ENCODE measurements around the gene MUSTN1.

The MUSTN1 gene

DNA sequence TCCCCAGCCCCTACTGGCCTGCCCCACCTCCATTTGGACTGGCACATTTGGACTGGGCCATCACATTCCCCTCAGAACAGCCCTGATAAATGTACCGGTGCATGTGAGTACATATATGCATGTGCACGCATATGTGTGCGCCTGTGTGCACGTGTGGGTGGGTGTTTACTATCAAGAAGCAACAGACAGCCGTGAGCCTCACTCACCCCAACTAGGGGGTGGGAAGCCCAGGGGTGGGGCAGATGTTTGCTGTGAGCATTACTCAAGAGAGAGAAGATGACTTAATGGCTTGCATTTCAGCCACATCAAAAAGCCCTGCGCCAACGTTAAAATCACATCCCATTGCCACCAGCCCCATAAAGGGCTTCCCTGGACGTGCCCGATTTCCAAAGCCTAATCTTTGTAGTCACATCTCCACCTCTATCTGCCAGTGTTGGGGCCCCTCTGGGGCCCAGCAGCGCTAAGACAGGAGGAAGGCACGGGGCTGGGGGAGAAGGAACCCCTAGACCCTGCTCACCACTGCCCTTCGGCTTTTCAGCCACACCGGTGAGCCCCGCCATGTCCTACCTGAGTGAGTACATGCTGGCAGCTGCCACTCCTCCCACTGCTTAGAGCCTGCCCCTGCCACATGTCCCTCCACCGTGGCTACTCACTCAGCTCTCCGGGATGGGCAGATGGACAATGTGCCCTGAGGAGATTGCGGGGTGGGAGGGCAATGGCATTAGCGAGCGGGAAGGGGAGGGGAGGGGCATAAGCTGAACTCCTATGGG lies 29.4 kb downstream of the MUSTN1 start:
- no peak for DNase-seq (ENCODE audit: low read depth in 2 of 2)

DNA sequence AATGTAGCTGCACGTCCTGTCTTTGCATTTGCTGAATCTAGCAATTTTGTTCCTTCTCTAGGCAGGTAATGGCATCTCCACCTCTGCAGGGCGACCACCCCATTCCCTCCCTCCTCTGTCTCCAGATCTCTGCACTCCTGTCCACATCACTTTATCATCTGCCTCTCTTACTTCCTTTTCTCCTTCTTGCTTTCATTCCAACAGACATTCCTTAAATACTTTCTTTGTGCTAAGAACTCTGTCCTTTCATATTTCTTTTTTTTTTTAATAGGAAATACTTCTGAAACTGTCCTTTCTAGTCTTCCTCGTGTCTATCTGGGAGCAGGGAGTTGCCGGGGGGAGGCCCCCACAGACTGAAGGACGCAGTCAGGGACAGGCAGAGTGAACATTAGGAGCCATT lies 33.0 kb downstream of the MUSTN1 start:
- peak in 1 of 2 experiments; percentile 3 for DNase-seq (ENCODE audit: low read depth in 2 of 2)

DNA sequence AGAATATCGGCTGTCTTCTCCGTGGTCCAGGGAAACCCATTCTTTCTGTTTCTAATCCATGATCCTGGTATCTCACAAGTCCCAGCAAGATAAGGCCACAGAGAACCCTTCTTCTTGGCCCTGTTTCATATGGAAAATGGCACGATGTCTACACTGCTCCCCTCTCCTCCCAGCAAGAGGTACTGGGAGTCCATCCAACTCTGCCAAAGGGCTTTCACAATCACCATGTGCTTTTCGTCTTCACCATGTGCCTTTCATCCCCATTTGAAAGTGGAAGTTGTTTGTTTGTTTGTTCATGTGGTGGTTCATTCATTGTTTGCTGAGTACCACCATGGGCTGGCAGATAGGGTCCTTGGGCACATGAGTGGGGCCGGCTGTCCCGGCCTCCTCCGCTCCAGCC lies 34.7 kb downstream of the MUSTN1 start:
- no peak for DNase-seq (ENCODE audit: low read depth in 2 of 2)

DNA sequence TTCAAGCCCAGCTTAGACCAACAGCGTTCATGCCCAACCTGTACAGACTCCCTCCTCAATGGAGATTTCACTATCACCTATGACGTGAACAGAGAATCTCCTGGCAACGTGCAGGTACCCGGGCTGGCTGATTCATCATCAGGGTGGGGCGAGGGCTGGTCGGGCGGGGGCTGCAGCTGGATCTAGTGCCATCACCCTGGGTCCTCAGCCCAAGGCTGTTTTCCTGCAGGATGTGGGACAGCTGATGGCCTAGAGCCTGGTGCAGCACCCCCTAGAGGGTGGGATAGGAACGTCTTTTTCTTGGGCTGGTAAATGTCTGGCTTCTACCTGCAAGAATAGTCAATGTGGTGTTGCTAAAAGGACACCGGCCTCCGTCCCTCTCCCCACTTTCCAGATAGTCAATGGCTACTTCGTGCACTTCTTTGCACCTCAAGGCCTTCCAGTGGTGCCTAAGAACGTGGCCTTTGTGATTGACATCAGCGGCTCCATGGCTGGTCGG lies 35.8 kb downstream of the MUSTN1 start:
- no peak for DNase-seq (ENCODE audit: low read depth in 2 of 2)

DNA sequence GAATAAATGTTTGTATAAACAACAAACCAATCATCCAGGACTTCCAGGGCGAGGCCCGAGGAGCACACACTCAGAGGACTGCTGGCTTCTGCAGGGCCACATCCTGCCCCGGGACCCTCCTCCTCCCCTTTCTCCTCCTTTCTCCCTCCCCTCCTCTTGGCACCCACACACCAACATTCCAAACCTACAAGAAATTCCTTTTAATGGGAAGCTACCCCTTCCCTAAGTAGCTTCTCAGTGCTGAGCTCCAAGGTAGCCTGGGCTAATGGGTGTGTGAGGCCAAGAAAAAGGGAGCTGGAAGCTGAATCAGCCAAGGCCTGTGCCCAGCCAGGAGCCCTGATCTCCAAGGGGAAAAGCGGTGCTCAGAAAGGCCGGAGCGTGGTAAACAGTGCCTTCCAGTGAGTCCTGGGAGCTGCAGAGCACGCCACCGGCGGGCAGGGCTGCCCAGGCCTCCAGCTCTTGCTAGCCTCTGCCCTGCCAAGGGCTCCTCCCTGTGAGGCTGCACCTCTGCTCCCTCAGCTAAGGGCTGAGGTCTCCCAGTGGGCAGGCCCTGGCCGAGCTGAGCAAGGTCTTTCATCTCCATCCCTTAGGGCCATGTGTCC lies 36.3 kb downstream of the MUSTN1 start:
- DNase-seq (ENCODE audit: low read depth in 2 of 2): no peak

DNA sequence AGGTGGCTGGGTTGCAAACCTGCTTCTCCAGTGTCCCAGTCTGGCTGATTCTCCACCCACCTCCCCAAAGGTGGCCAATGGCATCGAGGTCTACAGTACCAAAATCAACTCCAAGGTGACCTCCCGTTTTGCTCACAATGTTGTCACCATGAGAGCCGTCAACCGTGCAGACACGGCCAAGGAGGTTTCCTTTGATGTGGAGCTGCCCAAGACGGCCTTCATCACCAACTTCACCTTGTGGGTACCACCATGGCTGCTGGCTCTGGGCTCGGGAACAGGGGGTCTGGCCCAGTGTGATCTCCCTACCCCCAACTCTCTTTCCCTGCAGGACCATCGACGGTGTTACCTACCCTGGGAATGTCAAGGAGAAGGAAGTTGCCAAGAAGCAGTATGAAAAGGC lies 38.4 kb downstream of the MUSTN1 start:
- no peak for DNase-seq (ENCODE audit: low read depth in 2 of 2)

DNA sequence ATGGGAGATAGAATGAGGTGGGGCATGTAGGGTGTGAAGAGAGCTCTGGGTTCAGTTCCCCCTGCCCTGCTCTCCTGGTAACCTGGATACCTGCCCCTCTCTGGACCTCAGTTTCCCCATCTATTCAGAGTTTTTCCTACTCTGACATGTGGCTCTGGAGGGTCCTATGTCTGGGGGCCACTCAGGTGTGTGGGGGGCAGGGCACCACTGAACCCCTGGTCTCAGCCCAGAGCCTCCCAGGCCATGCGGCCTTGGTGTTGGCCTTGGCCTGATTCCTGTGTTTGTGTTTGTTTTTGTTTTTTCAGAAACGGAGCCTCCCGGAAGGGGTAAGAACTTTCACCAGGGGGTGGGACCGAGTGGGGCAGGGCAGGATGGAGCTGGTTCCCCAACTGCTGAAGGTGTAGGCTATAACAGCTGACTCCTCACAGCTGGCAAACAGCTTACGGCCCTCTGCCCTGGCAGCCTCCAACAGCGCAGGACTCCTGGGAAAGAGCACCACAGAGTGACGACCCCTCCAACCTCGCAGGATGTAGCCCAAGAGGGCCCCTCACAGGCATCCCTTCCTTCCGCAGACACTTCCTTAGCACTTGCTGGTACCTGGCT lies 39.4 kb downstream of the MUSTN1 start:
- DNase-seq (ENCODE audit: low read depth in 2 of 2): no peak

DNA sequence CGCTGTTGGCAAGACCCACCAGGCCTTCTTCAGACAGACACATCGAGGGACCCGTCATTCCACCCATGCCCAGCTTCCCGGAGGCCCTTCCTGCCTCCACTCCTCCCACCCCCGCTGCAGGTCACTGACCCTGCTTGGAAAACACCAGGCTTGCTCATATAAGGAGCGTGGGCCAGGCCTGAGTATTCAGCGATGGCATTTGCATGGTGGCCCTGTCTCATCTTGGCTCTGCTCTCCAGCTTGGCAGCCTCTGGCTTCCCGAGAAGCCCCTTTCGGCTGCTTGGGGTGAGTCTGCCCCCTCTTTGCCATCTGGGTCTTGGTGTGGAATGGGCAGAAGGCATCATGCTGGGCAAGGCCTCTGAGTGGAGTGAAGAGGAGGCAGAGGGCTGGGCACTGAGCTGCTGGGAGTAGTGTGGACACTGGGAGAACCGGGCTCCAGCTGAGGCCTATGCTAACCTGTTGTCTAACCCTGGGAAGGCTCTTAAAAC lies 40.2 kb downstream of the MUSTN1 start, which contains the start of gene ITIH3:
Gene ITIH3 (plus strand): TSS at position 185 of the 488 bp plus-strand sequence. CDS start 8 bp downstream, at position 193.
- no peak for DNase-seq (ENCODE audit: low read depth in 2 of 2)

DNA sequence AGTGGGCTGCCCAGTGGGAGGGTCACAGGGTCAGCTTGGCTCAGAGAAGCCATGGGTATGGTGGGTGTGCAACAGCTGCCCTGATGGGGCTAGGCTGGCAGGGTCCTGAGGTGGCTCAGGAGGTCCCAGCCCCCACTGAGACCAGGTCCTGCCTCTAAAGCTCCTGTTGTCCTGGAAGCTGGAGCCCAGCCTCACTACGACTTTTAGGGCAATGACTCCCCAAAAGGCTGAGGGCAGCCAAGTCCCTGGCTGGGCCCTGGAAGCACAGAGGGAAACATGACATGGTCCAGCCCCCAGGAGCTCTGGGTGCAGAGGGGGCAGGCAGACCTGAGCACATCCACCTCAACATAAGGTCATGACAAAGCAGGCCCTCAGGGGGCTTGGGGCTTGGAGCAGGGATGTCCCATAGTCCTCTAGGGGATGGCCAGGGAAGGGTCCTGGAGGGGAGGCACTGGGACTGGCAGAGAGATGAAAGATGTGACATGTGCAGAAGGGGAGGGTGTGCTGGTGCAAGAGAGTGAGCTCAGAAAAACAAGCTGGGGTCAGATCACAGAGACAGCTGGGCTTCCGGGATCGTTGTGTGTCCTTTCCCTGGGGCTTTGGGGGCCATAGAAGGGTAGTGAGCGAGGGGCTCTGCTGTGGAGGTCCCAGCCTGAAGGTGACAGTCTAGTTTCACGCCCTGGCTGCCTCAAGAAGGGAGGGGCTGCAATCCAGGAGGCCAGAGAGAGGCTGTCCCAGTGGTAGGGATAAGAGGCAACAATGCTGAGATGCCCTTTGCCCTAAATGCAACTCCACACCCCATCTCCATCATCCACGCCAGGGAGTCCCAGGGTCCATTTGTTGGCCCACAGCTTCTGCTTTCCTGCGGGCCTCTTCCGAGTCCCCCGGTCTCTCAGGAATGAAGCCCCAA lies 40.9 kb downstream of the MUSTN1 start:
- DNase-seq (ENCODE audit: low read depth in 2 of 2): no peak

DNA sequence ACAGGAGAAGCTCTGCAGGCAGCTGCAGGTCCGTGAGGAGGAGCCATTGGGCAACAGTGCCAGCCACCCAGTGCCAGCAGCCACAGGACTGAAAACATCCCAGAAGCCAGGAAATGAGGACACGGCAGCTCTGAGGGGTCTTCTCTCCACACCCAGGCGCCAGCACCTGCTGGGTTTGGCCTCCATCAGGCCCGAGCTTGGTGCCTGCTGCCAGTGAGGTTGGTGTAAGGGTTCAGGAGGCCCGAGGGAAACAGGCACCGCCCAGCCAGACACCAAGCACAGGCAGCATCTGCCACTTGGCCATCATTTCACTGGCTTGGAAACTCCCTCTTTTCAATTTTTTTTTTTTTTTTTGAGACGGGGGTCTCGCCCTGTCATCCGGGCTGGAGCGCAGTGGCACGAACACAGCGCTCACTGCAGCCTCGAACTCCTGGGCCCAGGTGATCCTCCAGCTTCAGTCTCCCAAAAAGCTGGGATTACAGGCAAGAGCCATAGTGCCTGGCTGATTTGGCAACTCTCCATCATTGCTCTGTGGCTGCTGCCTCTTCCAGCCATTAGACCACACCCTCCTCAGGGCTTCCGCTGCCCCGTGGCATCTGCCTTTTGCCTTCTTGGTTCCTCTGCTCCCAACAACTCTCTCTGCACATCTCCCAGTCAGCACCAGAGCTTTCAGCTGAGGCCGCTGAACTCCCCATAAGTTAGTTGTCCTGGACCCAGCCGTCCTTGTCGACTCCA lies 41.7 kb downstream of the MUSTN1 start:
- DNase-seq (ENCODE audit: low read depth in 2 of 2): no peak

DNA sequence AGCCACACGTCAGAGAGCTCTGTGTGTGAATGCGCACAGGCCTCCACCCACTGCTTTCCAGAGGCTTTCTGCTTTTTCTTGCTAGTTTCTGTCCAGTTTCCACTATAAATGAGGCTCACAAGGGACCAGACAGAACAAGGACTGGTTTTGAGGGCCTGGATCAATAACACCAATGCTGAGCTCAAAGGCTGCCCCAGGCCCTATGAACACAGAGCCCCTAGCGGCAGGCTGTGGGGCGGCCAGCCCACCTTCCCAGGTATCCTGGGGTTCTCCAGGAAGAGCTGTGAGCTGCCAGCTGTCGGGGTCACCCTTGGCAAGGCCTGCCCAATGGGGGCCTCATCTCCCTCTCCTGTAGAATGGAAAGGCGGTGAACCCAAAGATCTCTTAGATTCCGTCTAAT lies 42.4 kb downstream of the MUSTN1 start:
- no peak for DNase-seq (ENCODE audit: low read depth in 2 of 2)

DNA sequence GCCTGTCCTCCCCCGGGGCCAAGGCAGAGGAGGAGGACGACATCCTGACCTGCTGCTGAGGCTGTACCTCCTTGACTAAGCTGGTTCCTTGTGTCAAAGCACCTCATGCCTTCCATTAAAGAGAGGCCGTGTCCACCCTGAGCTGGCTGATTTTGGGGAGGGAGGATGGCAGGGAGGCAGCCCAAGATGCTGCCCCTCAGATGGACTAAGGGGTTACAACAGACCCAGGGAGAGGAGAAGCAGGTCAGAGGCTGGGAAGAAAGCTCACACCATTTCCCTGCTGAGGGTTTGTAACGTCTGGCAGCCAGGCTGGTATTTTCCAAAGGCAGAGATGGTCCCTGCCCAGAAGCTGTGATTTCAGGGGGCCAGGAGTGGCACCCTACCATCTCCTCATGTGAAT lies 42.9 kb downstream of the MUSTN1 start:
- no peak for DNase-seq (ENCODE audit: low read depth in 2 of 2)

DNA sequence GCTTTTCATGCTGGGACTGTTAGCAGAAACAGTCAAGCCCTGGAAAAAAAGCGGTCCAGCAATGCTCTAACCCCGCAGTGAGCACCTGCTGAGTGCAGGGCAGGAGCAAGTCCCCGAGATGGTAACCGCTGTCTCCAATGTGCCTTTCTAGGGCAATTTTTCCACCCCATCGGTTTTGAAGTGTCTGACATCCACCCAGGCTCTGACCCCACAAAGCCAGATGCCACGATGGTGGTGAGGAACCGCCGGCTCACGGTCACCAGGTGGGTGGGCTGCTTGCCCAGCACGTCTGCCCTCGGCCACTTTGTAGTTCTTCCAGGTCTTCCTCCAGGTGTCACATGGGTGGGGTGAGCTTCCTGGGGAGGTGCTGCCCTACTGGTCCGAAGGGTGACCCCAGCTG lies 43.5 kb downstream of the MUSTN1 start:
- no peak for DNase-seq (ENCODE audit: low read depth in 2 of 2)

DNA sequence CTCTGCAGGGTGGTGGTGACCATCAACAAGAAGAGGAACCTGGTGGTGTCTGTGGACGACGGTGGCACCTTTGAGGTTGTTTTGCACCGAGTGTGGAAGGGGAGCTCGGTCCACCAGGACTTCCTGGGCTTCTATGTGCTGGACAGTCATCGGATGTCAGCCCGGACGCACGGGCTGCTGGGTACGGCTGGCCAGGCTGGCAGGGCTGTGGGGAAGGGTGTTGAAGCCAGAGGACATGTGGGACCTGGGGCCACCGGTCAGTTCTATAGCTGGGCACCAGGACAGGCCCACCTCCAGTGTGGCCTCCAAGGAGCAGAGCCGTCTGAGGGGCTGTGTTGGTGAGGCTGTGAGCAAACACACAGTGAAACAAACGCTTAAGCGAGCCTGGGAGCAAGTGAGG lies 44.1 kb downstream of the MUSTN1 start:
- no peak for DNase-seq (ENCODE audit: low read depth in 2 of 2)

DNA sequence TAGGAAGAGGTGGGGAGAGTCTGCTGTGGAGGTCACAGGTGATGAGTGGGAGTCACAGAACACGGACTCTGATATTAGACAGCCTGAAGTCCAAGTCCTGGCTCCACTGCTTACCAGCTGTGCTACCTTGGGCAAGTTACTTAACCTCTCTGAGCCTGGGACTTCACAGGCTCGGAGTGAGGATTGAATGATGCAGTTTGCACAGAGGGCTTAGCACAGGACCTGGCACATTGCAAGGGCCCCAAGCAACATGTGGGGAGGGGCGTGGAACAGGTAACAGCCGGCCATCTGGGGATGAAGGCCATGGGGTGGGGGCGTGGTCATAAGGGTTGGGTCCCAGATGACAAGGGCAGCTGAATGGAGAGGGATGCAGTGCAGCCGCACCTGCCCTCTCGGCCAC lies 44.5 kb downstream of the MUSTN1 start:
- no peak for DNase-seq (ENCODE audit: low read depth in 2 of 2)

DNA sequence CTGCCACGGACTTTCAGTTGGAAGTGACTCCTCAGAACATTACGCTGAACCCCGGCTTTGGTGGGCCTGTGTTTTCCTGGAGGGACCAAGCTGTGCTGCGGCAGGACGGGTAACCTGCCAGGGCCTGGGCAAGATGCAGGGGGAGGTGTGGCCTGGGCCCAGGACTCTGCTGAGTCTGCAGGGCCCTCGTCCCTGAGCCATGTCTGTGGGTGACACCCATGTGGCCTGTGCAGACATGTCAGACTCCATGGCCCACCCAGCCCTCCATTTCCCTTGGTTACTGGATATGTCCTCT lies 45.1 kb downstream of the MUSTN1 start:
- no peak for DNase-seq (ENCODE audit: low read depth in 2 of 2)

DNA sequence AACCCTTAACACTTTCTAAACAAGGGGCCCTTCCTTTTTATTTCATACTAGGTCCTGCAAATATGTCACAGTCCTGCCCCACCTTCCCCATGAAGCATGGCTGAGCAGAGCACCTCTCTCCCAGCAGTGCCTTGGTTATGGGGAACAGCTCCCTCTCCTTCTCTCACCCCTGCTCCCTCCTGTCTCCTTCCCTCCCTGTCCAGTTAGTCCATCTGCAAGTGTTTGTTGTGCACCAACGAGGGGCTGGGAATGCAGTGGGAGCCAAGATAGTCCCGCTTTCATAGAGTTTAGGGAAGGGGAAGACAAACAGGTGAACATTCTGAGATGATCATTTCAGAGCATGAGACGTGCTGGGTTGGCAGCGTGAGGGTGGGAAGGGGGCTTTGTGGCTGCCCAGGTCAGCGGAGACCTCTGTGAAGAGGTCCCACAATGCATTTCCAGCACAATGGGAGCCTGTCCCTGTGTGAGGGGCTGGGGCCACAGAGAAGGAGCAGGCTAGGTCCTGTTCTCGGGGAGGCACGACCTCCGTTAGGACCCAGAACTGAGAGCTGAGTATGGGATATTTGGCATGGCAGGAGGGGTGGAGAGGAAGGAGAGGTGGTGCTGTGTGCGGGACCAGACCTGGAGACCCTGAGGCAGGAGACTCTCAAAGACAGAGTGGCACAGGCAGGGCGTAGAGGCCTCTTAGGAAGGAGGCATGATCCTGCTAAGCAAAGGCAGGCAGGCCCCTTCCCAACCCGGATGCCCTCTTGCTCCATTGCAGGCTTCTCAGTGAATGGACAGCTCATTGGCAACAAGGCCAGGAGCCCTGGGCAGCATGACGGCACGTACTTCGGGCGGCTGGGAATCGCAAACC lies 45.7 kb downstream of the MUSTN1 start:
- no peak for DNase-seq (ENCODE audit: low read depth in 2 of 2)

DNA sequence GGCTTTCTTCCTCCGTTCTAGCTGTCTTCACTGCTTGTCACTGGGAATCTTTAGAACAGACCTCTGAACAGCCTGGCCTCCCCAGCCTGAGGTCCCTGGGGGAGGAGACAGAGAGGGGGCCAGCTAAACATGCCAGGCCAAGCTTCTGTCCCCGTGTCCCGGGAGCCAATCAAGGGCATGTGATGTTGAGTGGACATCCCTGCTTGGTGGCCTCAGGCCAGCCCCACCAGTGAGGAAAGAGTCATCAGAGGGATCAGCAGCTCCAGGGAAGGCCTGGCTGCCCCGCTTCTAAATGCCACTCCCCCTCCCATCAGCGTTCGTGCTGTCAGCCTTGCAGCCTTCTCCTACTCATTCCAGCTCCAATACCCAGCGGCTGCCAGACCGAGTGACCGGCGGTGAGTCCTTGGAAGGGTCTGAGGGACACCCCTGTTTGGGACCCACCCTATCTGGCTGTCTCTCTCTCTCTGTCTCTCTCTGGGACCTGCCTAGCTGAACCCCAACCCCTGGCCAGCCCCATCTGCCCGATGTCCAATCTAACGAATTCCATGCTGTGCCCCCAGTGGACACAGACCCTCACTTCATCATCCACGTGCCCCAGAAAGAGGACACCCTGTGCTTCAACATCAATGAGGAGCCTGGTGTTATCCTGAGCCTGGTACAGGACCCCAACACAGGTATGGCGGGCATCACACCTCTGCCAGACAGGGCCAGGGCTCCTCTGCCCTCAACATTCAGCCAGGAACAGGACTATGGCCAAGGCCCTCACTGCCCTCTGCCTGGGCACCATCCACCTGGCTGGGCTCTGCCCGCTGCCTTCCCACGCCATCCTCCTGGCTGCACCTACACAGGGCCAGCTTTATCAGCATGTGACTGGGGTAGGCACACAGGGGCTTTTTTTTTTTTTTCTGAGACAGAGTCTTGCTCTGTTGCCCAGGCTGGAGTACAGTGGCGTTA lies 46.9 kb downstream of the MUSTN1 start:
- no peak for DNase-seq (ENCODE audit: low read depth in 2 of 2)

DNA sequence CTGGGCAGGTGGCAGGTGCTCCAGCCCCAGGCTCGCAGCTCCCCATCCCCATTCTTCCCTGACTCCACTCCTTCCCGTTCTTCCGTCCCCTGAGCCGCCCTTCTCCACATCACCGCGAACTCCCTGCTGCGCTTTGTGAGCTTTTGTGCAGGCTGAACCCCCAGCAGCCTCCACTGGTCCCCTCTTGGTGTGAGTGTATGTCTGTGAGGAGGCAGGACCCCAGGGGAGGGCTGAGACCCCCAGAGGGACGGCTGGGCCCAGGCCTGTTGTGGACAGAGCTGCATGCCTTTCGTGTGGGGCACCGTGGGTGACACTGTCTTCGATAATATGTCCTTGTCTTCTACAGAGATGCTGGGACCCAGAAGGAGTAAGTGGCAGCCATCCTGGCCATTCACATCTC lies 47.6 kb downstream of the MUSTN1 start:
- no peak for DNase-seq (ENCODE audit: low read depth in 2 of 2)
